ENCODE results near the gene TULP4. TPM values are rescaled to one million over a fixed set of nuclear protein-coding genes. Genes with fewer than 3 reads are reported as not detected.
"Not testable (repeated sequence)": the region's sequence is repeated elsewhere in the genome, so short reads cannot be mapped to it uniquely, and the experiment has no call there.

Gene TULP4
- polyA plus RNA-seq, 2 of the 4 experiments (the other 2 are of a cell fraction): 5.0 to 10.6 TPM

GRCh38 chr6:158398252-158399024 lies 86.2 kb downstream of the TULP4 start (continued):
- TF ChIP-seq ELK1 (IDR thresholded peaks at IDR 0.05; ENCODE audit: low read depth, low read length) (no peak), JUNB (IDR thresholded peaks at IDR 0.05) (no peak), FOSB (CRISPR knock-in tag; IDR thresholded peaks at IDR 0.05) (no peak), JUN (IDR thresholded peaks at IDR 0.05) (no peak), ZFP36 (IDR thresholded peaks at IDR 0.05; ENCODE audit: borderline replicate concordance, partially characterized antibody) (no peak), HDAC2 (IDR thresholded peaks at IDR 0.05) (no peak), NPAS2 (CRISPR knock-in tag; IDR thresholded peaks at IDR 0.05; ENCODE audit: borderline replicate concordance) (no peak), SMC3 (IDR thresholded peaks at IDR 0.05) (no peak), RAD21 (conservative IDR thresholded peaks at IDR 0.05 in 1 of 2, IDR thresholded peaks at IDR 0.05 in 1 of 2) (no peak), TFCP2L1 (CRISPR knock-in tag; IDR thresholded peaks at IDR 0.05) (no peak), HOXA7 (CRISPR knock-in tag; IDR thresholded peaks at IDR 0.05) (no peak)

GRCh38 chr6:158399040-158399700 lies 86.9 kb downstream of the TULP4 start:
- no peak overlapping the region for H3K4me3 ChIP-seq
- H3K4me2 ChIP-seq: no peak overlapping the region
- H3K4me1 ChIP-seq: no peaks in the 10 kb centered on the region
- POLR2A ChIA-PET: no interaction called here
- DNase-seq (ENCODE audit: low read depth in 1 of 2, low spot score in 1 of 2) (no peak), FAIRE-seq (no peak), ATAC-seq (no peak)
- TF ChIP-seq HMGXB4 (CRISPR knock-in tag; IDR thresholded peaks at IDR 0.05; ENCODE audit: borderline replicate concordance) (no peak), CBX8 (IDR thresholded peaks at IDR 0.05) (no peak), SMC3 (IDR thresholded peaks at IDR 0.05) (no peak), MAFK (IDR thresholded peaks at IDR 0.05; ENCODE audit: partially characterized antibody) (no peak), MAZ (IDR thresholded peaks at IDR 0.05; ENCODE audit: borderline replicate concordance, low read depth, low read length) (no peak), RFX5 (IDR thresholded peaks at IDR 0.05) (no peak), PHF8 (IDR thresholded peaks at IDR 0.05; ENCODE audit: borderline replicate concordance, low read depth) (no peak), HOXB5 (CRISPR knock-in tag; IDR thresholded peaks at IDR 0.05) (no peak), FOSL2 (IDR thresholded peaks at IDR 0.05) (no peak), FOSL2 (CRISPR knock-in tag; IDR thresholded peaks at IDR 0.05) (no peak), EP300 (IDR thresholded peaks at IDR 0.05) (no peak)
- H3K9me3 ChIP-seq: no peaks in the 10 kb centered on the region
- no peak overlapping the region for H3K27ac ChIP-seq
- WGBS (ENCODE audit: missing lambda C conversion rate): 99% methylated on average over 3 of the region's 3 CpGs
- CTCF ChIA-PET: interaction anchor here (1.1 kb wide), 1 partner anchor 10 kb away, joined by 3 read pairs; no protein-coding TSS in a partner anchor

GRCh38 chr6:158402184-158402583 lies 89.9 kb downstream of the TULP4 start:
- TF ChIP-seq RFX5 (IDR thresholded peaks at IDR 0.05) (no peak), RARB (CRISPR knock-in tag; IDR thresholded peaks at IDR 0.05) (no peak), NR3C1 (IDR thresholded peaks at IDR 0.05) (no peak), POLR2A (IDR thresholded peaks at IDR 0.05; ENCODE audit: low read length) (no peak), RNF2 (IDR thresholded peaks at IDR 0.05; ENCODE audit: borderline replicate concordance, low read depth) (no peak), FOSB (CRISPR knock-in tag; IDR thresholded peaks at IDR 0.05) (no peak)
- ATAC-seq: no peak
- FAIRE-seq: no peak
- H3K4me2 ChIP-seq: no peak overlapping the region
- H3K27ac ChIP-seq: no peak overlapping the region
- peaks cover 5% of the 10 kb centered on the region; the same call in 1 of the 3 replicates for H3K4me1 ChIP-seq
- DNase-seq (ENCODE audit: low read depth in 1 of 2, low spot score in 1 of 2): no peak
- ChIA-PET POLR2A (no interaction called here), CTCF (interaction anchor here (0.5 to 1.0 kb wide), 2 partner anchors 106 to 181 kb away, joined by 3 read pairs; no protein-coding TSS in a partner anchor)
- H3K9me3 ChIP-seq: no peaks in the 10 kb centered on the region
- H3K4me3 ChIP-seq: no peak overlapping the region

GRCh38 chr6:158405321-158405831 lies 93.1 kb downstream of the TULP4 start:
- POLR2A ChIA-PET, CTCF ChIA-PET: not testable (repeated sequence)

More at GRCh38 chr6:158405321-158405831, 93.1 kb downstream of the TULP4 start:
- FAIRE-seq; H3K4me1 ChIP-seq; H3K4me3 ChIP-seq; H3K9me3 ChIP-seq; H3K27ac ChIP-seq; DNase-seq (ENCODE audit: low read depth in 1 of 2, low spot score in 1 of 2); ATAC-seq; H3K4me2 ChIP-seq: not testable (repeated sequence)
- WGBS (ENCODE audit: missing lambda C conversion rate): 65% methylated on average over 12 of the region's 12 CpGs
